ENCODE results near the gene STAG1.

STAG1 gene

GRCh38 chr3:136735103-136735502 lies 17.1 kb downstream of the STAG1 start:
- H3K79me2 ChIP-seq = peaks cover 53% of the 10 kb centered on the region
- H2AFZ ChIP-seq = no peak overlapping the region
- H3K36me3 ChIP-seq (ENCODE audit: control insufficient read depth, insufficient read depth, low read length) = no peaks in the 10 kb centered on the region
- H3K9me3 ChIP-seq (ENCODE audit: control insufficient read depth, low read length) = no peaks in the 10 kb centered on the region
- no peak overlapping the region for H3K4me3 ChIP-seq (ENCODE audit: low read depth, low read length)
- no peak for TF ChIP-seq CTCF (IDR thresholded peaks at IDR 0.05)
- no peak overlapping the region for H3K4me2 ChIP-seq (ENCODE audit: low read length)
- peaks cover 11% of the 10 kb centered on the region for H3K4me1 ChIP-seq
- peak overlapping the region; percentile 8 for H3K27ac ChIP-seq
- H3K9ac ChIP-seq = no peak overlapping the region
- no peaks in the 10 kb centered on the region for H3K27me3 ChIP-seq (ENCODE audit: control insufficient read depth, insufficient read depth, low read length)

- Histone ChIP-seq H3K4me2 (ENCODE audit: low read length) (no peak overlapping the region), H3K4me3 (ENCODE audit: low read depth, low read length) (no peak overlapping the region), H3K79me2 (peaks cover 51% of the 10 kb centered on the region), H3K36me3 (ENCODE audit: control insufficient read depth, insufficient read depth, low read length) (no peaks in the 10 kb centered on the region), H3K9ac (no peak overlapping the region), H3K27ac (peak overlapping the region; percentile 8), H3K9me3 (ENCODE audit: control insufficient read depth, low read length) (no peaks in the 10 kb centered on the region), H2AFZ (no peak overlapping the region), H3K27me3 (ENCODE audit: control insufficient read depth, insufficient read depth, low read length) (no peaks in the 10 kb centered on the region), H3K4me1 (peaks cover 11% of the 10 kb centered on the region)
- TF ChIP-seq CTCF (IDR thresholded peaks at IDR 0.05) = no peak
Observed at GRCh38 chr3:136734382-136735070, 17.7 kb downstream of the STAG1 start.

- H3K4me3 ChIP-seq (ENCODE audit: low read depth, low read length) = no peak overlapping the region
- no peak overlapping the region for H3K9ac ChIP-seq
- H3K79me2 ChIP-seq = peaks cover 48% of the 10 kb centered on the region
- H3K36me3 ChIP-seq (ENCODE audit: control insufficient read depth, insufficient read depth, low read length) = no peaks in the 10 kb centered on the region
- no peak overlapping the region for H3K4me2 ChIP-seq (ENCODE audit: low read length)
- H3K27me3 ChIP-seq (ENCODE audit: control insufficient read depth, insufficient read depth, low read length) = no peaks in the 10 kb centered on the region
- no peak overlapping the region for H3K27ac ChIP-seq
- no peak for TF ChIP-seq CTCF (IDR thresholded peaks at IDR 0.05)
- H2AFZ ChIP-seq = no peak overlapping the region
- peaks cover 15% of the 10 kb centered on the region for H3K4me1 ChIP-seq
- no peaks in the 10 kb centered on the region for H3K9me3 ChIP-seq (ENCODE audit: control insufficient read depth, low read length)
Observed at GRCh38 chr3:136733317-136733833, 18.8 kb downstream of the STAG1 start.

- H3K4me2 ChIP-seq (ENCODE audit: low read length) = no peak overlapping the region
- H3K4me3 ChIP-seq (ENCODE audit: low read depth, low read length) = no peak overlapping the region
Observed at GRCh38 chr3:136731274-136731884, 20.8 kb downstream of the STAG1 start.

More at GRCh38 chr3:136731274-136731884, 20.8 kb downstream of the STAG1 start:
- Histone ChIP-seq H3K4me1 (peaks cover 23% of the 10 kb centered on the region), H3K27me3 (ENCODE audit: control insufficient read depth, insufficient read depth, low read length) (no peaks in the 10 kb centered on the region), H3K9ac (no peak overlapping the region), H2AFZ (no peak overlapping the region), H3K27ac (no peak overlapping the region), H3K79me2 (peaks cover 45% of the 10 kb centered on the region), H3K36me3 (ENCODE audit: control insufficient read depth, insufficient read depth, low read length) (no peaks in the 10 kb centered on the region), H3K9me3 (ENCODE audit: control insufficient read depth, low read length) (no peaks in the 10 kb centered on the region)
- TF ChIP-seq CTCF (IDR thresholded peaks at IDR 0.05) = no peak
